Hepatocyte (in vitro differentiated cells): ENCODE data around the gene RPS6KA4.

Source experiments
- EZH2phosphoT487 ChIP-seq: fragments of 200-600 bp; sonication (generic); IDR thresholded peaks from one replicate; pipeline ENCODE4 v1.6.1; 2018; ENCODE audit warnings: antibody characterized with exemption, mild to moderate bottlenecking, low read depth, moderate library complexity; ENCODE audit not compliant: unreplicated experiment, severe bottlenecking
- TF ChIP-seq, protein P1 (sequence below): fragments of 200-600 bp; sonication (generic); IDR thresholded peaks from 2 replicates; pipeline ENCODE4 v1.5.1; 2016; ENCODE audit warnings: antibody characterized with exemption, mild to moderate bottlenecking; ENCODE audit not compliant: poor library complexity

DNA sequence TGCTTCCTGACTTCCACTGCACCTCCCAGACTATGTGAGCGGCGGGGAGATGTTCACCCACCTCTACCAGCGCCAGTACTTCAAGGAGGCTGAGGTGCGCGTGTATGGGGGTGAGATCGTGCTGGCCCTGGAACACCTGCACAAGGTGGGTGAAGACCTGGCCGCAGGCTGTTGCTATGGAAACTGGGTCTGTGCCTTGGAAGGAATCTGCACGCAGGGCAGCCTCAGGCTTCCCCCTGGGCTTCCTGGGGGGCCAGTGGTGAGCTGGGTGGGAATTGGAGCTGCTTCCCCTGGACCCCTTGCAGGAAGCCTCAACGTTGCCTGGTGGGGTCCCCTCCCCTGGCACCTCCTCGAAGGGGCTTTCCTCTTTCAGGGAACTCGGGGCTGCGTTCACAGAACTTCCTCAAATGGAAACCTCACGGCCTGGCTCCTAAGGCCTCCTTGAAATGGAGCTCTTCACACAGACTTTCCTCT, 1.5 kb downstream of the RPS6KA4 start:
- TF ChIP-seq, protein P1, sequence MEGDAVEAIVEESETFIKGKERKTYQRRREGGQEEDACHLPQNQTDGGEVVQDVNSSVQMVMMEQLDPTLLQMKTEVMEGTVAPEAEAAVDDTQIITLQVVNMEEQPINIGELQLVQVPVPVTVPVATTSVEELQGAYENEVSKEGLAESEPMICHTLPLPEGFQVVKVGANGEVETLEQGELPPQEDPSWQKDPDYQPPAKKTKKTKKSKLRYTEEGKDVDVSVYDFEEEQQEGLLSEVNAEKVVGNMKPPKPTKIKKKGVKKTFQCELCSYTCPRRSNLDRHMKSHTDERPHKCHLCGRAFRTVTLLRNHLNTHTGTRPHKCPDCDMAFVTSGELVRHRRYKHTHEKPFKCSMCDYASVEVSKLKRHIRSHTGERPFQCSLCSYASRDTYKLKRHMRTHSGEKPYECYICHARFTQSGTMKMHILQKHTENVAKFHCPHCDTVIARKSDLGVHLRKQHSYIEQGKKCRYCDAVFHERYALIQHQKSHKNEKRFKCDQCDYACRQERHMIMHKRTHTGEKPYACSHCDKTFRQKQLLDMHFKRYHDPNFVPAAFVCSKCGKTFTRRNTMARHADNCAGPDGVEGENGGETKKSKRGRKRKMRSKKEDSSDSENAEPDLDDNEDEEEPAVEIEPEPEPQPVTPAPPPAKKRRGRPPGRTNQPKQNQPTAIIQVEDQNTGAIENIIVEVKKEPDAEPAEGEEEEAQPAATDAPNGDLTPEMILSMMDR = no peak
- TF ChIP-seq EZH2phosphoT487 = no peak
